Left lung (tissue), 10 donors: Measurements from ENCODE around the gene ADIRF. TPM values are rescaled to one million over a fixed set of nuclear protein-coding genes. Genes with fewer than 3 reads are reported as not detected.
"Not testable (repeated sequence)": the region's sequence is repeated elsewhere in the genome, so short reads cannot be mapped to it uniquely, and the experiment has no call there.

Experiments
- ATAC-seq: fragments of 200-7000 bp; cut with Tn5 transposase; one replicate; pipeline ENCODE4 v1.9.1; 2020; ENCODE audit warnings: moderate library complexity
- DNase-seq, 4 donors: peaks; one replicate each; pipeline ENCODE4 v3.0.0-alpha.2; 2013 to 2020
- H3K27ac ChIP-seq, 2 donors: fragments of 200-600 bp; sonication (generic) in 1 of 2; one replicate each; pipeline versions ENCODE4 v1.5.0 to v1.8.0; 2020 to 2021
- H3K27me3 ChIP-seq, 2 donors: fragments of 200-600 bp; sonication (generic) in 1 of 2; one replicate each; pipeline versions ENCODE4 v1.5.0 to v1.8.0; 2020 to 2021
- H3K36me3 ChIP-seq, 2 donors: fragments of 200-600 bp; sonication (generic) in 1 of 2; one replicate each; pipeline versions ENCODE4 v1.5.0 to v1.8.0; 2020 to 2021
- H3K4me1 ChIP-seq, 2 donors: fragments of 200-600 bp; one replicate each; pipeline ENCODE4 v1.8.0; 2021
- H3K4me3 ChIP-seq, 2 donors: fragments of 200-600 bp; sonication (generic) in 1 of 2; one replicate each; pipeline versions ENCODE4 v1.5.0 to v1.8.0; 2020 to 2021; ENCODE audit warnings: mild to moderate bottlenecking in 1 of 2
- H3K9me3 ChIP-seq, 2 donors: fragments of 200-600 bp; sonication (generic) in 1 of 2; one replicate each; pipeline versions ENCODE4 v1.5.0 to v1.8.0; 2020 to 2021
- CTCF ChIP-seq, 2 donors: fragments of 200-600 bp; sonication (generic) in 1 of 2; IDR thresholded peaks; one replicate each; pipeline versions ENCODE4 v1.5.0 to v1.8.0; 2021; ENCODE audit warnings: antibody characterized with exemption in 2 of 2
- intact Hi-C, 2 donors: fragments of 100-400 bp; cut with DNase I; formaldehyde crosslinking; loops; one replicate each; pipeline versions ENCODE4 v1.11.2 to v1.14.2; 2022
- polyA plus RNA-seq, 6 donors: library from polyadenylated mRNA; unstranded; fragments of 120-200 nt; gene quantifications; one replicate each; pipeline ENCODE4 v1.2.1, GENCODE V29; 2013; ENCODE audit not compliant: insufficient read length in 6 of 6
- total RNA-seq, 2 donors: library from RNA; stranded (reverse); fragmentation: NEBNext Ultra II Directional; extraction: Animal tissue kit (Norgen Biotek cat#: 25700); gene quantifications; one replicate each; pipeline ENCODE4 v1.2.1, GENCODE V29; 2021
- donor health status: DM: no; HTN: yes; CAD: no.
- donor health status: DM: no; HTN: no; CAD: no.

ADIRF gene
- total and polyA plus RNA-seq, 8 donors: 8.0 to 94.1 (median 17.9) TPM

DNA sequence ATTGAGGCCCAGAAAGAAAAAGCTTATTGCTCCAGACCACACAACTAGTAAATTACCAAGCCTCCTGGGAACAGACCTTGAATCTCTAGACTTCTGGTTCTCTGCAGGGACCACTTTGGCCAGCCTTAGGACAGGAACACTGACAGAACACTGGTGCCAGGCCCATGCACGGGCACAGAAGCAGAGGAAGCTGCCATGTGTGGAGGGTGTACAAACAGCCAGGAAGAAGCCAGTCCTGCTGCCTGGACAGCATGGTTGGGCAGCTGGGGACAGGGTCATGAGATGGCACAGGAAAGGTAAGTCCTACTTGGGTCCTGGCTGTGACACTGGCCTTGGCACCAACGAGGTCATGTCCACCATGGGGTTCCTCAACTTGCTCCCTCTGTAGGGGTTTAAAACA, 30.0 kb upstream of the ADIRF start:
- H3K9me3 ChIP-seq: no peaks in the 10 kb centered on the region
- intact Hi-C loops: no loop called here
- H3K27me3 ChIP-seq: peaks cover 0 to 10% of the 10 kb centered on the region in 2 donors
- H3K27ac ChIP-seq: no peak overlapping the region
- no peak for ATAC-seq
- DNase-seq: no peak
- H3K4me3 ChIP-seq: no peak overlapping the region
- no peak for TF ChIP-seq CTCF (IDR thresholded peaks at IDR 0.05)
- peaks cover 0 to 5% of the 10 kb centered on the region in 2 donors for H3K36me3 ChIP-seq
- H3K4me1 ChIP-seq: peaks cover 0 to 5% of the 10 kb centered on the region in 2 donors

DNA sequence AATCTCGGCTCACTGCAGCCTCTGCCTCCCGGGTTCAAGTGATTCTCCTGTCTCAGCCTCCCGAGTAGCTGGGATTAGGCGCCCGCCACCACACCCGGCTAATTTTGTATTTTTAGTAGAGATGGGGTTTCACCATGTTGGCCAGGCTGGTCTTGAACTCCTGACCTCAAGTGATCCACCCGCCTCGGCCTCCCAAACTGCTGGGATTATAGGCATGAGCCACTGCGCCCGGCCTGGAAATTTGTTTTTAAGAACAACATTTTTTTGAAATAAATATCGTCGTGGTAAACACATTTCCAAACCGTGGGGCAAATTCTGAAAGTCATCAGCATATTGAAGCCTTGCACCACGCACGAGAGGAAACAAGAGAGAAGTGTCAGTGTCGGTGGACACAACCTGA, 28.2 kb upstream of the ADIRF start:
- H3K4me3 ChIP-seq, H3K27ac ChIP-seq, intact Hi-C loops, DNase-seq, ATAC-seq, H3K4me1 ChIP-seq, H3K9me3 ChIP-seq, H3K36me3 ChIP-seq: not testable (repeated sequence)
- H3K27me3 ChIP-seq: peaks cover 0 to 10% of the 10 kb centered on the region in 2 donors

GRCh38 chr10:86940677-86941076, 27.6 kb upstream of the ADIRF start:
- Histone ChIP-seq H3K4me1 (peaks cover 0 to 5% of the 10 kb centered on the region in 2 donors), H3K36me3 (peaks cover 0 to 7% of the 10 kb centered on the region in 2 donors), H3K27me3 (peaks cover 0 to 10% of the 10 kb centered on the region in 2 donors), H3K4me3 (no peak overlapping the region), H3K9me3 (no peaks in the 10 kb centered on the region), H3K27ac (no peak overlapping the region)
- DNase-seq (no peak), ATAC-seq (no peak)
- intact Hi-C loops: no loop called here
- no peak for TF ChIP-seq CTCF (IDR thresholded peaks at IDR 0.05)

GRCh38 chr10:86941426-86941825, 26.9 kb upstream of the ADIRF start:
- Histone ChIP-seq H3K4me1 (peaks cover 0 to 5% of the 10 kb centered on the region in 2 donors), H3K9me3 (no peaks in the 10 kb centered on the region), H3K4me3 (no peak overlapping the region), H3K36me3 (peaks cover 0 to 7% of the 10 kb centered on the region in 2 donors), H3K27ac (no peak overlapping the region), H3K27me3 (peaks cover 0 to 10% of the 10 kb centered on the region in 2 donors)
- no peak for DNase-seq
- TF ChIP-seq CTCF (IDR thresholded peaks at IDR 0.05): no peak
- ATAC-seq: no peak
- intact Hi-C loops: no loop called here

DNA sequence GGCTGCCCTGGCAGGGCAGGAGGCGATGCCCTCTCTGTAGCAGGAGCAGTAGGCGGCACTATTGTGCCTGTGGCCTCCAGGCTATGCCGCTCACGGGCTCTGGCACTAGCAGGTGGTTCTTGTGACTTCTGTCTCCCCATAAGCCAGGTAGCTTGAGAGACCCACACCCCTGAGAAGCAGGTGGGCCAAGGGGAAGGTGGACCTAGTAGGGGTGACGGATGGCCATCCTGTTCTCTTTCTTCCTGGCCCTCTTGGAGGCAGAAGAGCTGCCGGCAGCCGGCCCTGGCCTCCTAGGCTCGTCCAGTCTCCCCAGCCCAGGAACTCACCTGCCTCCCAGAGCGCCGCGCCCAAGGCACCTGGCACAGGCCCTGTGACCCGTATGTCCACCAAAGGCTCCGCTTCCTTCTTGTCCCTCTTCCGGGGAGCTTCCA, 26.3 kb upstream of the ADIRF start:
- no peak for ATAC-seq
- DNase-seq: no peak
- H3K4me1 ChIP-seq: peaks cover 0 to 5% of the 10 kb centered on the region in 2 donors
- H3K4me3 ChIP-seq: no peak overlapping the region
- H3K36me3 ChIP-seq: peaks cover 0 to 7% of the 10 kb centered on the region in 2 donors
- no peak for TF ChIP-seq CTCF (IDR thresholded peaks at IDR 0.05)
- intact Hi-C loops: no loop called here
- H3K9me3 ChIP-seq: no peaks in the 10 kb centered on the region
- H3K27ac ChIP-seq: no peak overlapping the region
- H3K27me3 ChIP-seq: peaks cover 0 to 14% of the 10 kb centered on the region in 2 donors
